ENCODE results near the gene RAB10.
"Not testable (repeated sequence)": the region's sequence is repeated elsewhere in the genome, so short reads cannot be mapped to it uniquely, and the experiment has no call there.

The RAB10 gene

DNA sequence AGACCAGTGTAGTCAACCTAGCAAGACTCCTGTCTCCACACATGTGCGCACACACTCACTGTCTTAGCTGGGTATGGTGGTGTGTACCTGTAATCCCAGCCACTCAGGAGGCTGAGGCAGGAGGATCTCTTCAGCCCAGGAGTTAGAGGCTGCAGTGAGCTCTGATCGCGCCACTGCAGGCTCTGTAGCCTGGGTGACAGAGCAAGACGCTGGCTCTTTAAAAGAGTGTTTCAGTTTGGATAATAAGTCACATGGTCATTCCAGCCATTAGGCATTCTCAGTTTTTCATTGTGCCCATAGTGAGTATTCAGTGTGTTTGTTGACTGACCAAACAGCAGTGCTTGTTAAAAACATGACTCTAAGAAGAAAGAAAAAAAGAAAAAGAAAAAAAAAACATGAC, 31.0 kb downstream of the RAB10 start:
- DNase-seq = no peak

DNA sequence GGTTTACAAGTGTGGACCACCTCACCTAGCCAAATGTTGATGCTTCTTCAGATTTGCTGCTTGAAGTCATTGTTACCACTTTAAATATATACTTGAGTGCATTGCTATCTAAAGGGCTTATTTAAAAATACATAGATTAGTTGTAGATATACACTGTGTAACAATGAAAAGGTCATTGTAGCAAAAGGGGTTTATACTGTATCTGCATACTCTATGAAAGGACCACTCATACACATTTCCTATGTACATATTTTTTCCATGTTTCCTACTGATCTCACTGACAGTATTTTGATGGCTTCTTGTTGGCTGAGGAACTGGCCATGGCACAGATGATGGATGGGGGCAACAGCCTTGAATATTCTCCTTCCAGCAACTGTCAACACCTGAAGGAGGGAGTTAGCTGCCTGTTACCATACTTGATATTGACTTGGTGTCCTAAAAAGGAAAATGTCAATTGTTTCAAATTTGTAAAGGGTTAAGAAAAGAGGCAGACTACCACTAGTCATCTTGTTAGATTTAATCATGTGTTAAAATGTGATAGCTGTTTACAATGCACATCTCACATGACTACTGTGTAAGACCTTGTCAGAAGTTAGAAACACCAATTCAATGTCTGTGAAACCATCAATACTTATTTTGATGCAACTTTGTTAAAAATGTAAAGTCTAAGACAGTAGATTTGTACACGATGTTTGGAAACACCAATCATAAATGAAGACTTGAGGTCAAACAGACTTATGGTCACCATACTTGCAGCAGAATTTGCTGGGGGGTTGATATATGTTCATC, 33.5 kb downstream of the RAB10 start:
- no peak for DNase-seq

DNA sequence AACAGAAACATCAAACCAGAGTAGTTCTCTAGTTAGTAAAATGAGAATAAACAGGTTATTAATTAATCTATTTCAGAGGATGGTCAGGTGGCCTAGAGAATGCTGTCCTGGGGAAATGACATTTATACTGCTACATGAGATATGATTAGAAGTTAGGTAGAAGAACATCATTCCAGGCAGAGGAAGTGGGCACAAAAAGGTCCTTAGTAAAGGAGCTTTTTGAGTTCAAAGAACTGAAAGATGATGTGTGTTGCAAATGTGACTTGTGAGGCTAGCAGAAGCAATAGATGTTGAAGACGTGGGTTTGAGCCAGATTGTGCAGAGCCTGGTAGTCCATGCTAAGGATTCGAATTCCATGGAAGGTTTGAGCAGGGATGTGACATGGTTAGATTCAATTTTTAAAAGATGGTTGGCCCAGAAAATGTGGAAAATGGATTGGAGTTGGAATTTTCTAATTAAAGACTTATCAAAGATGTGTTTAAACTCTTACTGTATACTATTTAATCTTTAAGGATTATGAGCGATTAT, 34.2 kb downstream of the RAB10 start:
- no peak for DNase-seq

DNA sequence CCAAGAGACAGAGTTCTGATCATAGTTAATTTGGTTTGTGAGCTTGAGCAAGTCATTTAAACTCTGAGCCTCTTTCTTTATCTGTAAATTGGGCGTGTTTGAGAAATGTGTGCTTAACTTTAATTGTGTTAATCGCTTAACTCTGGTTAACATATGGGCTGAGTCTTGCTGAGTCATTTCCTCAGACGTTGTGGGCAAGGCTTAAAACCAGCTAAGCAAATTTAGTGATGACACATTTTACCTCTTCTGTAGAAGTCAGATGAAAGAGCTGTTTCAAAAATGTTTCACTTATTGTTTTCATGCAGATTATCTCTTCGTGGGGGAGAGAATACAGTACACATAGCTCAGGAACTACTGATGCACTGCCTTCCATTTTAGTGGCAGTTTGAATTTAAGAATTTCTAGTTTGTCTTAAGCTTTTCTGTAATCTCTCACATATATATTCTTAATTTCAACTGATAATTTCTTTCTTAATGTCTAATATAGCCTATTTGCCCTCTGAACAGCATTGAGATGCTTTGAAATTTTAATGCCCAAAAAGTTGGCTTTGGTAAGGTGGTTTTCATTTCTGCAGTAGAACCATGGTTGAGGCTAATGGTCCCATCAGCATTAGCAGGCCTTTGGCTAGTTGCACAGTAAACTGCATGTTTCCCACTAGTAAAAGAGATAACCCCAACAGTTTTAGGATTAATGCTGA, 34.9 kb downstream of the RAB10 start:
- peak; percentile 64 for DNase-seq

DNA sequence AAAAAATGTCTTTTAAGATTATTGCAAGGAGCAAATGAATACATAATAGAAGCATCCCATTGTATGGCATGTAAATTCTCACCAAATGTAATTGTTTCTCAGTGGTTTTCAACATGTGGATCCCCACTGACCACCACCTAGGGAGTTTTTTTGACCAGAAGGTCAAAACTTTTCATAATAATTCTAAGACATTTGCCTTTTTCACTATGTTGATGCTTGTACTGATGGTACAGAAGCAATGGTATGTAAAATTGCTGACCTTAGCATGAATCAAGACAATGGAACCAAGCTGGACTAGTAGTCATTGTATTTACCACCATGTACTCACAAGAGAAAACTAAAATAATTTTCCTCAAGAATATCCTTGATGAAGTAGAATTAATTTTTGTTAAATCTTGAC, 36.8 kb downstream of the RAB10 start:
- no peak for DNase-seq

DNA sequence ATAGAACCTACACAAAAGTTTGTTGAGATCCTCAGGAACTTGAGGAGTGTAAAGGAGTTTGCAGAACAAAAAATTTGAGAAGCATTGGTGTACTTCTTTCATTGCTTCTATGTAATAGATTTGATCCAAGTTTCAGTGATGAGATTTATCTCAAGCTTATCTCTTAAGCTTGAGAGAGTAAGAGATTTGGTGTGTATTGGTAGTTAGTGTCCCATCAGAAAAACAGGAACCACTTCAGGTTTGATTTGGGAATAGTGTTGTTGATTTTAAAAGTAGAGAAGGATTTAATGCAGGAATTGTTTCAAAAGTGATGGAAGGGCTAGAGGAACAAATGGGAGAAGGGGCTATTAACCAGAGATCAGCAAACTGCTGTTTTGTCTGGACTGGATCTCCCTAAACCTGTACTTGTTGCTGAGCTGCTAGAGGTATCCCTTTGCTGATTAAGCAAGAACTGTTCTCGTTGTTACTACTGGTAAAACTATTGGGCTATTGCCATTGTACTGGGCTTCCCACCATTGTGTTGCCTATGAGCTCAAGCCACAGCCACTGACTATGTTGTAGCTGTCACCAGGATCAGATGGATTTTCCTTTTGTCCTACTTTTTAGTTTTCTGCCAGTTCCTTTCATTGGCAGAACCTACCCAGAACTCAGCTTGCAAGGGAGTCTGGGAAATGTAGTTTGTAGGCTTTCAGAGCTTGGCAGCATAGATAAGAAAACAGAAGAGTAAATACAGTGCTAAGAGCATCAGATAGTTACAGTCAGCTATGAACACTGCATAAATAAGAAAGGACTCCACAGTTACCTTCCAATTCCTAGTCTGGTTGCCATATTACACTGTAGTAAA, 39.3 kb downstream of the RAB10 start:
- no peak for DNase-seq

DNA sequence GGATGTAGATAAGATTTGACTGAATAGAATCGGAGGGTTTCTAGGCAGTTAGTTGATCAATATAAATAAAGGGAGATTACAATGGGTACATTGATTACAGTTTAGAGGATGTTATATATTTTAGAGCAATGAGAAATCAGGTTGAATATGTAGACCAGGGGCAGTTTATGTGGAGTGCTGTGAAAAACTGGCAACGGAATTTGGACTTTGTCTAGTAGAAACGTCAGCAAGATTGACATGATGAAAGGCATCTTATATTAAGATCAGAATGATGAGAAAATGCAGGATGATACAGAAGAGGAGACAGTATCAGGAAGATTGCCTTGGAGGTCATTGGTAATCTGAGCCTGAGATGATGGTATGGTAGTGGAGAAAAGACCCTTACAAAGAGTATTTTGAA, 39.9 kb downstream of the RAB10 start:
- DNase-seq = no peak

DNA sequence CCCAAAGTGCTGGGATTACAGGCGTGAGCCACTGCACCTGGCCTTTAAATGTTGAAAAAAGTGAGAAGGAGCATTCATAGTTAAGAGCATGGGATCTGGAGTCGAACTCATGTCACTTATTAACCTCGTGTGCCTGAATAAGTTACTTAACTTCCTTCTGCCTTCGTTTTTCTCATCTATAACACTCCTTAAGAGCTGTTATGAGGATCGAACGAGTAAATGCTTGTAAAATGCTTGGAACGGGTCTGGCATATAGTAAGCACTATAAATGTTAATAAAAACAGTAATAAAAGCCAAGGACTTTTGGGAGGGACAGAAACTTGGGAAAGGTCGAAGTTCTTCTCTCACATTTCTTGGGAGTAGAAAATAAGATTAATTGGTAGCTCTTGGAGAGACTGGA, 40.8 kb downstream of the RAB10 start:
- no peak for DNase-seq

DNA sequence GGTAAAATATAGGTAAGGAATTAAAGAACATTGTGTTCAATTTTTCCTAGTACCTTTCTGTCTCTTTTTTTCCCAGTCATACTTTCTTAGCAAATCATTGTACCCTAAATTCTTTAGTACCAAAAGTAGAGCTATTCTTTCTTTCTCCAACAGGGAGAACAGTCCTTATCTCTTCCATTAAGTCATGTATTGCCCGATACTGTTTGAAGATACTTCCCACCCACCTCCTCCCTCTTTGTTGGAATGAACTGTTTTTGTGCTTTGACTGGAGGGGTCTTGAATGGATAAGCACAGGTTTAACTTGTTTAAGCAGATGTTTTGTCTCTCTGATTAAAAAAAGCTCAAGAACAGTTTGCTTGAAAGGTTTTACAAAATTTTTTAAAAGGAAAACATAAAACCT, 41.3 kb downstream of the RAB10 start:
- DNase-seq = no peak

DNA sequence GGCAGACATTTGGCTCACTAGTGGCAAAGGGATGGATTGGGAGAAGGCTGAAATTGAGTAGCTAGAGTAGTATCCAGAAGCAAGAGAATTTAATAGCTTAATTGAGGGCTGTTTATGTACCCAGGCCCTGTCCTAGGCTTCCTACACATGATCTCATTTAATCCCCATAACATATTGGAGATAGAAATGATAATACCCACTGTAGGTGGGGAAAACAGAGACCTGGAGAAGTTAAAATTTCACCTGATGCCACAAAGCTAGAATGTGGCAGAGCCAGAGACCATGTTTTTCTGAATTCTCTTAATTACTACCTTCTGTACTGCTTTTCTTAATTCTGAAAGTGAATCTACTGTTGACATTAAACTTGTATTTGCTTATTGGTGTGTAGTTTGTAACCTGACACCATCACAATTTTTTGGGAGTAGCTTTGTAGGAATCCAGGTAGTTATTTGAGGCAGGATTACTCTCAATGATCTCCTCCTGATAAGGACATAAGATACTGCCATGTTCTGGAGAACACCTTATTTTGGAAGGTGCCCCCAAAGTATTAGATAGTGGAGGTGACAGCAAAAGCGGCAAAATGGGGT, 42.2 kb downstream of the RAB10 start:
- DNase-seq = no peak

DNA sequence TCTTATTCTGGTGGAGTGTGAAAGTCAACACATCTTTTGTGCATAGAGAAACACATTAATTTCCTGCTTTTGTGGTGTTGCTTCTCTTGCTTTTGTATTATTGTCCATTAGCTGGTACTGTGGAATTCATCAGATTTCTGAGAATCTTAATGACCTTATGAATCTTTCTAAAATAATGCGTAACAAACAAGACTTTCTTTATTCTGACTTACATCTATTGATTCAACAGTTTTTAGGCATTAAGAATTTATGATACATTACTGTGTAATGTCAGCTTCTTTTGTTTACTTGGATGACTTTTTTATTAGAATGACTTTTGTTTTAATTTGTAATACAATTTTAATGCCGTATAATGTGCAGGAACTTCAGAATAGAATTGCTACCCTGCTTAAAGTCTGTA, 43.4 kb downstream of the RAB10 start:
- no peak for DNase-seq

DNA sequence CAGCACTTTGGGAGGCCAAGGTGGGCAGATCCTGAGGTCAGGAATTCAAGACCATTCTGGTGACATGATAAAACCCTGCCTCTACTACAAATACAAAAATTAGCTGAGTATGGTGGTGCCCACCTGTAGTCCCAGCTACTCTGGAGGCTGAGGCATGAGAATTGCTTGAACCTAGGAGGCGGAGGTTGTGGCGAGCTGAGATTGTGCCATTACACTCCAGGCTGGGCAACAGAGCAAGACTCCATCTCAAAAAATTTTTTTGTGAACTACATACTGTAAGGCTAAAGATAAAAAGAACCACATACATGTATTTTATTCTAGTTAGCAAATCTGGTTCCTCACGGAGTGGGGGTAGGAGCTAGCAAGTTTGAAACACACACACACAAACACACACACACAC, 45.1 kb downstream of the RAB10 start:
- DNase-seq = no peak

DNA sequence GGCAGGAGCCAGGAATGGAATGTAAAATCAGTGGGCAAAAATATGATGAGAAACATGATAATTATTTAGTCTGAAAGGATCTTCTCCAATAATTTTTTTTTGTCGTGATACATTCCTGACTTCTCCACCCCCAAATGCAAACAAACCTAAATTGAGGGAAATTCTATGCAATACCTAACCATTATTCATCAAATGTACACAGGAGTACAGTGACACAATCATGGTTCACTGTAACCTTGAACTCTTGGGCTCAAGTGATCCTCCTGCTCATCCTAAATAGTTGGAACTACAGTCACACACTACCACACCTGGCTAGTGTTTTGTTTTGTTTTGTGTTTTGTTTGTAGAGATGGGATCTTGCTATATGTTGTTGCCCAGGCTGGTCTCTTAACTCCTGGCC, 46.5 kb downstream of the RAB10 start:
- no peak for DNase-seq

DNA sequence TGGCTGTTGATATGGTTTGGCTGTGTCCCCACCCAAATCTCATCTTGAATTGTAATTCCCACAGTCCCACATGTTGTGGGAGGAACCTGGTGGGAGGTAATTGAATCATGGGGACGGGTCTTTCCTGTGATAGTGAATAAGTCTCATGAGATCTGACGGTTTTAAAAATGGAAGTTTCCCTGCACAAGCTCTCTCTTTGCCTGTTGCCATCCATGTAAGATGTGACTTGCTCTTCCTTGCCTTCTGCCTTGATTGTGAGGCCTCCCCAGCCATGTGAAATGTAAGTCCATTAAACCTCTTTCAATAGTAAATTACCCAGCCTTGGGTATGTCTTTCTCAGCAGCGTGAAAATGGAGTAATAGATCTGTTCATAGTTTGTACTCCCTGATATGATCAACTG, 47.0 kb downstream of the RAB10 start:
- DNase-seq = not testable (repeated sequence)

DNA sequence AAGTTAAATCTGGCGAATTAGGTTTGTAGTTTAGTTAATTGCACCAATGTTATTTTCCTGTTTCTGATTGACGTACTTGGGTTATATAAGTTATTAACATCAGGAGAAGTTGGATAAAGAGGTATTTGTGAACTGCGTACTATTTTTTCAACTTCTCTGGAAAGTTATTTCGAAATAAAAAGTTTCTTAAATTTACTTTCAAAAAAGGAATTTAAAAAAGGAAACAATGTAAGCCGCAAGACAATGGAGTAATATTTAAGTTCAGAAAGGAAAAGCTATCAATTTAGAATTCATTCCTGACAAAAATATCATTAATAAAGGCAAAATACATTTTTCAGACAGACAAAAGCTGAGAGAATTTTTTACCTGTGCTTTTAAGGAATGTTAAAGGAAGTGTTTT, 47.7 kb downstream of the RAB10 start:
- no peak for DNase-seq

DNA sequence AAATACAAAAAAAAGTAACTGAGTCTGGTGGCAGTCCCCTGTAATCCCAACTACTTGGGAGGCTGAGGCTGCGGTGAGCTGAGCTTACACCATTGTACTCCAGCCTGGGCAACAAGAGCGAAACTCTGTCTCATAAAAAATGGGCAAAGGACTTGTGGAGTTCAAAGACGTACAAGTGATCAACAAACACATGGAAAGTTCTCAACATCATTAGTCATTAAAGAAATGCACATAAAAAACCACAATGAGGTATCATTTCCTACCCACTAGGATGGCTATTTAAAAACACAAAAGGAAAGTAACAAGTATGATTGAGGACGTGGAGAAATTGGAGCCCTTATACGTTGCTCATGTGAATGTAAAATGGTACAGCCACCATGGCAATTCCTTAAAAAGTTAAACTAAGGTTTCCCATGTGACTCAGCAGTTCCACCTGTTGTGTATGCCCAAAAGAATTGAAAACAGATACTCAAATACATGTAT, 52.3 kb downstream of the RAB10 start:
- DNase-seq = no peak

DNA sequence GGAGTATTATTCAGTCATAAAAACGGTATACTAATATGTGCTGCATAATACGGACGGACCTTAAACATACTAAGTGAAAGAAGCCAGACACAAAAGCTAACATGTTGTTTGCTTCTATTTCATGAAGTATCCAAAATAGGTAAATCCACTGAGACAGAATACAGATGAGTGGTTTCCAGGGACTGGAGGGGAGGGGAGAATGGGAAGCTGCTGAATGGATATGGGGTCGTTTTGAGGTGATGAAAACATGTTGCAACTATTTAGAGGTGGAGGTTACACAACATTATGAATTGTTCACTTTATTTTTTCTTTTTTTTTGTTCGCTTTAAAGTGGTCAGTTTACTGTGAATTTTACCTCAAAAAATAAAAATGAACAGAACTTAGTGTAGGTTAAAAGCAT, 52.9 kb downstream of the RAB10 start:
- DNase-seq = no peak

DNA sequence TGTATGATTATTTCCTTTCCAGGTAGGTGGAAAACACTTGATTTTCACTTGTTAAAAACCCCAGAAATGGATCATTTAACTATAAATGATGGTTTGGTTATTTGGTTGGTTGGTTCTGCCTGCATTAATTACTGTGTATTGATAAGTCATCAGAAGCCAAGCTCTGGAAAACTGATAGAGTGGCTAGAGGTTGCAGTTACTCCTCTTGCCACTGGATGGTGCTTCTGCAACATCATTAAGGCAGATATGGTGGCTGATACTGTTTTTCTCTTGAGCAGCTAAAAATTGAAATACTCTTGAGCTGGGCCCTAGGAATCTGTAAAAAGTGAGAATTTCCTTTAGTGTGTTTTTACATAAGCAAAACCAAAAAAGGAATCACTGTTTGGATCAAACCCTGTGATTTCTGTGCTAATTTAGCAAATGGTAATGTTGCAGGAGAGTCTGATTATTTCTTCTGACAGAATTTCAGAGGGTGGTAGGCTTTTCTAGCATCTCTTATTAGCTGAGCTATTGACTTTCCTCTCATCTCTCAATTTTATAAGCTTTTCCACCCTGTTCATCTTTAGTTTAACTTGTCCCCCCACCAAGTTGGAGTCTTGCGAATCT, 54.3 kb downstream of the RAB10 start:
- no peak for DNase-seq

DNA sequence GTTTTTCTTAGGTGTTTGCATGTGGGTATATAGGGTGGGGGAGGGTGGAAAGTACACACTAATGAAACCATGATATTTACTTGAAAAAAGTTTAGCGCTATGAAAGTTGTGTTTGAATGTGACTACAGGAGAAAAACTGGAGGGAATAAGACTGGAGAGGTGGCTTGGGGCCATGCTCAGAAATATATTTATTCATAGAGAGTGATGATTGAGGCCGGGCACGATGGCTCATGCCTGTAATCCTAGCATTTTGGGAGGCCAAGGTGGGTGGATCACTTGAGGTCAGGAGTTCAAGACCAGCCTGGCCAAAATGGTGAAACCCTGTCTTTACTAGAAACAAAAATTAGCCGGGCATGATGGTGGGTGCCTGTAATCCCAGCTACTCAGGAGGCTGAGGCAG, 55.0 kb downstream of the RAB10 start:
- not testable (repeated sequence) for DNase-seq

DNA sequence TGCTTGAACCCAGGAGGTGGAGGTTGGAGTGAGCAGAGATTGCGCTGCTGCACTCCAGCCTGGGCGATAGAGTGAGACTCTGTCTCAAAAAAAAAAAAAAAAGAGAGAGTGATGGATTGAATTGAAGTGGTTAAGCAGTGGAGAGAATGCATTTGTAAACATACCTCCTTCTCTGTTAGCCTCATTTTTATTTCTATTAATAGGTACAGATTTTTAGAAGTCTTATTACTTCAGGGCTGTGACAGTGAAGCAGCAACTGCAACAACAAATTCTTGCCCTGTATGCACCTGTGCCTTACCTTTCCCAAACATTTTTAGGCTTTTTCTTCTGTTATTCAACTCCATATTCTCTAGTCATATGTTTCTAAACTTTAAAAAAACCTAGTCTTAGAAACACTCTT, 55.5 kb downstream of the RAB10 start:
- no peak for DNase-seq

DNA sequence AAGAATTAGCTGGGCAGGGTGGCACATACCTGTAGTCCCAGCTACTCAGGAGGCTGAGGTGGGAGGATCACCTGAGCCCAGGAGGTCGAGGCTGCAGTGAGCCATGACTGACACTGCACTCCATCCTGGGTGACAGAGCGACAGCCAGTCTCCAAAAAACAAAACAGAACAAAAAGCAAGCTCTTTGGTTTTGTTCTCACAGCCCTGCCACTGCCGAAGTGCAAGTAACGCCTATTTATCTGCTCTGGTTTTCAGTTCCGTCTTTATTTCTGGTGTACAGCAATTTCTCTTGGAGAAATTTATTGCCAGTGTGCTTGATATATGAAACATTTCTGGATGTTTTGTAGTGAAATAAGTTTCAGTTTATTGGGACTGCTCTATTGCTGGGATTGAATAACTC, 61.9 kb downstream of the RAB10 start:
- DNase-seq = no peak

DNA sequence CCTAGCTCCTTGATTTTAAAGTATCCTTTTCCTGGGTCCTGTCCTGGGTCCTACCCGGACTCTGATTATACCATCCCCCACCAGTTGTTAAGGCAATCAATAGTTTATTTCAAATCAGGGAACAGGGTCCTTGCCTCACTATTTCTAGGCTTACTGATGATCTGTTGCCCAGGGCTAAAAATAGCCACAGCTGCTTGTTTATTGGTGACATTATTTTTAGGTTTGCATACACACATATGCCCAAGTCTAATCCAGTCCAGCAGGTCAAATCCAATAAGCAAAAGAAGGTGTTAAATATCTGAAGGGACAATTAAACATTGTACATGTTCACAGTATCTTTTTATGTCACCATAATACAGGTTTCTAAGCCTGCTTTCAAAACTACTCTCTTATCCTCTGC, 66.0 kb downstream of the RAB10 start:
- no peak for DNase-seq

DNA sequence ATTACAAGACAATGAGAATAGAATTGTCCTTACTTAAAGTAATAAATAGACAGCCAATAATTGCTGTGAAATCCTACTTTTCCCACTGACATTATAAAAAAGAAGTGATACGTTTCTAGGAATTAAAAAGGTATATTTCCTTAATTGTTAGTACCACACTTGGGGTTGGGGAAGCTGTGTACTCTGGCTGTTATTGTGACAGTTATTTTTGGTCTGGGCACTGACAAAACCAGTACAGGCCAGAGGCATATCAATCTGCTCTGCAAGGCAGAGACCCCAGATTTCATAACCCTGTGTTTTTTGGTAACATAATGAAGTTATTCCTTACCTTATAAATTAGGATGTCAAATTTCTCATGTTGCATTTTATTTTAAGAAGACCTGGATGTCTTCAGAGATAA, 66.5 kb downstream of the RAB10 start:
- no peak for DNase-seq
